Activated T-helper 2 cell treated with anti-CD3 and anti-CD28 coated beads, Interferon-gamma antibody, Interleukin-2, Interleukin-4, amounts not matched to agents 10 μg/mL and 5 μg/mL and 100 μg/mL, durations not matched to agents 14 hours and 24 hours and 36 hours (primary cell): Measurements from ENCODE around the gene AMFR. TPM values are rescaled to one million over a fixed set of nuclear protein-coding genes. Genes with fewer than 3 reads are reported as not detected.

Experiments
- DNase-seq: peaks from one replicate; pipeline ENCODE4 v3.0.0; 2021; ENCODE audit warnings: low spot score
- H3K27ac Mint-ChIP-seq: one replicate; pipeline ENCODE4 v1.8.0; 2021; ENCODE audit warnings: mixed read lengths
- H3K27me3 Mint-ChIP-seq: one replicate; pipeline ENCODE4 v1.8.0; 2021; ENCODE audit warnings: low read depth, mixed read lengths
- H3K36me3 Mint-ChIP-seq: one replicate; pipeline ENCODE4 v1.8.0; 2021; ENCODE audit warnings: low read depth, mixed read lengths
- H3K4me1 Mint-ChIP-seq: one replicate; pipeline ENCODE4 v1.8.0; 2021; ENCODE audit warnings: low read depth, mixed read lengths
- H3K4me3 Mint-ChIP-seq: one replicate; pipeline ENCODE4 v1.8.0; 2021; ENCODE audit warnings: low read depth, mild to moderate bottlenecking, moderate library complexity, mixed read lengths
- H3K9me3 Mint-ChIP-seq: one replicate; pipeline ENCODE4 v1.8.0; 2021; ENCODE audit warnings: mixed read lengths
- intact Hi-C: fragments of 100-400 bp; cut with micrococcal nuclease; formaldehyde crosslinking; loops from one replicate; pipeline ENCODE4 v1.15.1; 2023
- total RNA-seq: library from RNA; stranded (reverse); gene quantifications from 2 replicates; pipeline ENCODE4 v1.2.3, GENCODE V29; 2022

AMFR gene
- total RNA-seq, 1 donor from 2014 or later = 58.8 TPM

DNA sequence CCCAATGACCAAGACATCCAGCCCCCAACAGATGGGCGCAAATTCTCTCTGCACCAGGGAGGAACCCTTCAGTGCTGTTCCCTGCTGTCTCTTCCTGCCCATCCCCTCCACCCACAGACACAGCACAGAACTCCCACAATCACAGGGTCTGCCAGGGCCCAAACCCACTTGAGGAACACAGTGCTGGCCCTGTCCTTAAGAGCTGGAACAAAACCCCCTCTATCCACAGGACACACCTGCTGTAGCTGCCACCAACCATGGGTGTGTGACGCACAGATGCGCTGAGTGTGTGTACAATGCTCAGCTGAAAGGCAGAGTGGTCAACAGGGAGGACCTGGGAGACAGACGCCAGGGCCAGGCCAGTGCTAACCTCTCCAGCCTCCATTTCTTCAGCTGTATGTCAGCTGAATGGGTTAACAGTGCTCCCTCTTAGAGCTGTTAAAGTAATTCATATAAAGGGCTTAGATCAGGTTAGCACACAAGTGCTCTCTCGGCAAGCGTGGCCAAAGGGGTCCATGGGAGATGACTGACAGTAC is 62.1 kb downstream of the AMFR start:
- intact Hi-C loops = no loop called here
- H3K36me3 Mint-ChIP-seq = peaks cover 51% of the 10 kb centered on the region
- H3K4me3 Mint-ChIP-seq = no peak overlapping the region
- peaks cover 8% of the 10 kb centered on the region for H3K4me1 Mint-ChIP-seq
- no peaks in the 10 kb centered on the region for H3K9me3 Mint-ChIP-seq
- no peaks in the 10 kb centered on the region for H3K27me3 Mint-ChIP-seq
- DNase-seq = no peak
- H3K27ac Mint-ChIP-seq = no peak overlapping the region

DNA sequence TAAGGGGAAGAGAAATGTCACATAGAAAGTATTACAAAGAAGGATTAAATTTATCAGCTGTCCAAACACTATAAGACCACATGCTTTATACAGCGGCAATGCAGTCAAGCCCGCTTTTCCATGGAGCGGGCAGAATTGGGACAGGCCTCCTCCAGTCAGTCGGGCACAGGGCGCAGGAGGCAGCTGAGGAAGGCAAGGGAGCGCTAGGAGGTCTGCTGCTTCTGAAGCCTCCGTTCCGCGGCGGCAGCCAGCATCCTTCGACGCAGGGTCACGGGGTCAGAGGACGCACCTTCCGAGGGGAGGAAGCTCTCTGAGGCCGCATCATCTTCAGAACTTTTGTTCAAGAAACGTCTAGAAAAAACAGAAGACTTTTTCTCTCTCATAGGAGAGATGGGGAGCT is 62.6 kb downstream of the AMFR start:
- H3K27me3 Mint-ChIP-seq = no peaks in the 10 kb centered on the region
- no peaks in the 10 kb centered on the region for H3K9me3 Mint-ChIP-seq
- H3K4me1 Mint-ChIP-seq = peaks cover 11% of the 10 kb centered on the region
- no peak for DNase-seq
- intact Hi-C loops = no loop called here
- no peak overlapping the region for H3K4me3 Mint-ChIP-seq
- no peak overlapping the region for H3K27ac Mint-ChIP-seq
- peaks cover 47% of the 10 kb centered on the region for H3K36me3 Mint-ChIP-seq

- H3K27ac Mint-ChIP-seq = no peak overlapping the region
- H3K4me1 Mint-ChIP-seq = peaks cover 16% of the 10 kb centered on the region
- DNase-seq = no peak
- H3K9me3 Mint-ChIP-seq = no peaks in the 10 kb centered on the region
- H3K4me3 Mint-ChIP-seq = no peak overlapping the region
- H3K36me3 Mint-ChIP-seq = peaks cover 44% of the 10 kb centered on the region
- intact Hi-C loops = no loop called here
- no peaks in the 10 kb centered on the region for H3K27me3 Mint-ChIP-seq
Measured at GRCh38 chr16:56362057-56362655, 63.2 kb downstream of the AMFR start.

DNA sequence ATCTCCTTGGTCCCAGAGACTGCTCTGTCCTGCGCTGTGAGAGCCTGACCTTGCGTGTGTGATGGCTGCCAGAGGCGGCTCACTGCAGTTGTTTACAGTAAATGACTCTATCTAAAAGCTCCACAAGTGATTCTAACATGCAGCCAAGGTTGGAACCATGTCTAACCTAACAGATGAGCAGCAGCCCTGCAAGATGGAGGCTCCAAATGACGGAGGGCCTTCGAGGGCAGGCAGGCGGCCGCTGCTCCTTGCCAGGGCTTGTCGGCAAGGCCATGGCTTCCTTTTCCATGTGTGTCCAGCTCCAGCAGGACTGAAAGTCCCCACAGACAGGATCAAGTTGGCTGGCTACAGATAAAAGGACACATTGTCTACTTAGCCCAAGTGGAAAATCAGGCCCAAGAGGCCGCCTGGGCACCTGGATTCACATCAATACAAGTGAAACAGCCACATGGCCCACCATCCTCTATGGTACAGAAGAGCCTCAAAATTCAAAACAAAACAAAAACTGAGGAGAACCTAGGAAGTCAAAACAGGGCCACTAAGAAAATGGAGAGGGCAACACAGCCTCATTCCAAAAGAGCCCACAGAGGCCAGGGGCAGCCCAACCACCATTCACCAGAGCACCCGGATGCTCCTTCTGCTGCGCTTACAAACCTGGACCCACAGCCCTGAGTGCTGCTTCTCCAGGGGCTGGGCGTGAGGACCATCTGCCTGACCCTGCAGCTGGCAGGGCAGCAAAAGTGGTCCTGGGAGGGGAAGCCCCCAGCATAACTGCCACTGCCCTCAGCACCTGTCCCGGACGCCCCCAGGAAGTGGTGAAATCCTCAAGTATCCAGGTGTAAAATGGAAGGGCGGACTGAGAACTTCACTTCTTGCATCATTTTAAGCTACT is 65.0 kb downstream of the AMFR start:
- Mint-ChIP-seq H3K36me3 (peaks cover 42% of the 10 kb centered on the region), H3K27ac (peak overlapping the region; percentile 14)

DNA sequence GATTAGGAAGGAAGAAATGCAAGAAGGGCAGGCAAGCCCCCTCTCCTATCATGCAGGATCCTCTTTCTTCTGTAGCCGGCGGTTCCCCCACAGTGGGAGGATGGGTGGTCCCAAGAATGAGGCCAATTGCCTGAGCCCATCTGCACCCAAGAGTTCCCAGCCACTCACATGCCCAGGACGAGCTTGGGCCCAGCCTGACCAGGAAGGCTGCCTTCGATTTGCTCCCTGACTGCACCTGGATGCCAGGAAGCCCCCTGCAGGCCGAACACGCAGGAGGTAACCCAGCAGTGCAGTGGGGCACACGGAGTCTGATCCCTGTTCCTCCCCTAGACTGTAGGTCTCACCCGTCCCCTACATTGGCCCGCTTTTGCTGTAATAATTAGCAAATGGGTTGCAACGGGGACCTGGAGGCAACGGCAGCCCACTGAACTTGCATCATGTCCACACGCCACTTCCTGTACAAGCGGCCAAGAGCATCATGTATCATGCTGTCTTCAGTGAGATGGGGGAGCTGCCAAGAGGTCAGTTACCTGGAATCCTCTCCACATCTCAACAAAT is 67.5 kb downstream of the AMFR start:
- H3K27ac Mint-ChIP-seq = peak overlapping the region; percentile 91
- peak overlapping the region; percentile 33 for H3K4me3 Mint-ChIP-seq
- H3K27me3 Mint-ChIP-seq = no peaks in the 10 kb centered on the region
- no peaks in the 10 kb centered on the region for H3K9me3 Mint-ChIP-seq
- H3K4me1 Mint-ChIP-seq = peaks cover 32% of the 10 kb centered on the region
- intact Hi-C loops = loop anchor here (2.0 to 10.0 kb wide), 4 partner anchors 67 to 427 kb away; partner anchors contain the start of genes AMFR and MT2A
- DNase-seq = no peak
- peaks cover 24% of the 10 kb centered on the region for H3K36me3 Mint-ChIP-seq

More for the DNA sequence above, 65.0 kb downstream of the AMFR start:
- intact Hi-C loops = no loop called here
- no peak for DNase-seq
- Mint-ChIP-seq H3K4me1 (peaks cover 28% of the 10 kb centered on the region), H3K9me3 (no peaks in the 10 kb centered on the region), H3K27me3 (no peaks in the 10 kb centered on the region), H3K4me3 (no peak overlapping the region)

- Mint-ChIP-seq H3K4me1 (peaks cover 32% of the 10 kb centered on the region), H3K27me3 (no peaks in the 10 kb centered on the region), H3K27ac (peak overlapping the region; percentile 91), H3K9me3 (no peaks in the 10 kb centered on the region), H3K4me3 (peak overlapping the region; percentile 86), H3K36me3 (peaks cover 18% of the 10 kb centered on the region)
- intact Hi-C loops = loop anchor here (2.0 to 10.0 kb wide), 4 partner anchors 67 to 427 kb away; partner anchors contain the start of genes AMFR and MT2A
- DNase-seq = no peak
Measured at GRCh38 chr16:56357241-56357764, 68.0 kb downstream of the AMFR start.

DNA sequence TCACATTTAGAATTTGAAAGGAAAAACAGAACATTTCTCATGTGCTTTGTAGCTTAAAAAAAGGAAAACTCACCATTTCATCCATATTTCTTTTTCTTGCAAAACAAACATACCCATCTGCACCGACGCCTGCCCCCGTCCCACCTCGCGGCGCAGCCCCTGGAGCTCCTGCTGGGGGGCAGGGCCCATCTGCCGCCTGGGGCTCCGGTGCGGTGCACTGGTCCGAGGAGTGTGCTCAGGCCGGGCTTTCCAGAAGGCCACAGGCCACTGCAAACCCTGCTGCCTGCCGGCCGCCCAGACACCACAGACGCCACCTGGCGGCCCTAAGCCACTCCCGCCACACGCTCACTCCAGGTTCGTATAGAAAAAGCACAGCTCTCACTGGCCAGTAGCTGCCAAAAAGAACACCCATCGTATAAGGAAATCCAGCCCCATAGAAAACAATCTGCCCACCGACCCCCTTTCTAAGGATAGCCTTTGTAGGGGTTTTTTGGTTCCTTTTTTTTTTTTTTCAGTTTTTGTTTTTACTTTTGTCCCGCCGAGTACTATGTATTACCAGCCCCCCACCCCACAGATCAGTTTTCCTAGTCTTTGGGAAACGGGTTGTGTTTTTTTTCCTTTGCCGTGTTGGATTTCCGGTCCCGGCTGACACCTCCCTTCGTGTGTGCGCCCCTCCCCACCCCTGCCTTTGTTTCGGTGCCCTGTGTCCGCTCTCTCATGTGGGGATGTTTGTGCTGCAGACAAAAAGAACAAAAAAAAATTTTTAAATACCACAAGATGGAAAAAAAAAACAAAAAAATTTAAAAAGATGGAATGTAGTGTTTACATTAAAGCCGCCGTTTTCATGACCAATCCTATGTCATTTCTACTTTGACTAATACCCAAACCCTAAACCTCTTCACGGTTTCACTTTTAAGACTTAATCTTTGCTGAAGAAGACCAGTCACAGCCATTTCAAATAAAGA is 68.8 kb downstream of the AMFR start:
- Mint-ChIP-seq H3K27ac (peak overlapping the region; percentile 91), H3K4me1 (peaks cover 32% of the 10 kb centered on the region), H3K4me3 (peak overlapping the region; percentile 86), H3K27me3 (no peaks in the 10 kb centered on the region), H3K9me3 (no peaks in the 10 kb centered on the region), H3K36me3 (peaks cover 13% of the 10 kb centered on the region)
- intact Hi-C loops = loop anchor here (2.0 to 10.0 kb wide), 4 partner anchors 68 to 428 kb away; partner anchors contain the start of genes AMFR and MT2A
- DNase-seq = peak; percentile 49

- Mint-ChIP-seq H3K27ac (peak overlapping the region; percentile 91), H3K4me3 (peak overlapping the region; percentile 86), H3K36me3 (peaks cover 13% of the 10 kb centered on the region), H3K4me1 (peaks cover 32% of the 10 kb centered on the region), H3K9me3 (no peaks in the 10 kb centered on the region), H3K27me3 (no peaks in the 10 kb centered on the region)
- intact Hi-C loops = loop anchor here (2.0 to 10.0 kb wide), 4 partner anchors 69 to 429 kb away; partner anchors contain the start of genes AMFR and MT2A
- DNase-seq = no peak
Measured at GRCh38 chr16:56355786-56356275, 69.5 kb downstream of the AMFR start.

- H3K9me3 Mint-ChIP-seq = no peaks in the 10 kb centered on the region
- no peak for DNase-seq
- H3K27ac Mint-ChIP-seq = no peak overlapping the region
- H3K4me1 Mint-ChIP-seq = peaks cover 32% of the 10 kb centered on the region
- H3K27me3 Mint-ChIP-seq = no peaks in the 10 kb centered on the region
- H3K4me3 Mint-ChIP-seq = no peak overlapping the region
- H3K36me3 Mint-ChIP-seq = peaks cover 11% of the 10 kb centered on the region
- intact Hi-C loops = loop anchor here (10.0 kb wide), 1 partner anchor 430 kb away; no protein-coding TSS in a partner anchor
Measured at GRCh38 chr16:56355221-56355620, 70.1 kb downstream of the AMFR start.

DNA sequence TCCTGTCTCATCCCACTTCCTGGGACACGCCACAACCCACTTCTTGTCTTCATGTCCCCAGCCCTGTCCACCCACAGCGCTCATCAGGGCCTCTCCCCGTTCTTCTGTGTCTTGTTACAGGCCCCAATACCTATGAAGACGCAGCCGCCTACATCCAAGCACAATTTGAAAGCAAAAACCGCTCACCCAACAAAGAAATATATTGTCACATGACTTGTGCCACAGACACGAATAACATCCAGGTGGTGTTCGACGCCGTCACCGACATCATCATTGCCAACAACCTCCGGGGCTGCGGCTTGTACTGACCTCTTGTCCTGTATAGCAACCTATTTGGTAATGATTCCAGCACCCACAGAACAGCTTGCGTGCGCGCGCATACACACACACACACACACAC is 70.6 kb downstream of the AMFR start:
- intact Hi-C loops = loop anchor here (10.0 kb wide), 1 partner anchor 430 kb away; no protein-coding TSS in a partner anchor
- Mint-ChIP-seq H3K4me3 (no peak overlapping the region), H3K27ac (no peak overlapping the region), H3K27me3 (no peaks in the 10 kb centered on the region), H3K4me1 (peaks cover 29% of the 10 kb centered on the region), H3K9me3 (no peaks in the 10 kb centered on the region), H3K36me3 (peaks cover 7% of the 10 kb centered on the region)
- no peak for DNase-seq

GRCh38 chr16:56354016-56354415 is 71.3 kb downstream of the AMFR start:
- Mint-ChIP-seq H3K4me3 (no peak overlapping the region), H3K27ac (no peak overlapping the region), H3K9me3 (no peaks in the 10 kb centered on the region), H3K4me1 (peaks cover 27% of the 10 kb centered on the region), H3K27me3 (no peaks in the 10 kb centered on the region), H3K36me3 (peaks cover 3% of the 10 kb centered on the region)
- intact Hi-C loops = loop anchor here (10.0 kb wide), 1 partner anchor 431 kb away; no protein-coding TSS in a partner anchor
- DNase-seq = no peak
